Heart right ventricle (tissue), 16 donors: ENCODE results near the gene KRT15. TPM values are rescaled to one million over a fixed set of nuclear protein-coding genes. Genes with fewer than 3 reads are reported as not detected.

Experiments
- ATAC-seq, 8 donors: fragments of 200-7000 bp; cut with Tn5 transposase; one replicate each; pipeline ENCODE4 v1.9.1; 2020; ENCODE audit warnings: mild to moderate bottlenecking in 8 of 8, moderate library complexity in 8 of 8, moderate number of reproducible peaks in 1 of 8
- DNase-seq, 2 donors: peaks; one replicate each; pipeline ENCODE4 v3.0.0-alpha.2; 2020
- H3K27ac ChIP-seq, 10 donors: fragments of 200-600 bp; sonication (generic) in 2 of 10; one replicate each; pipeline versions ENCODE4 v1.5.0 to v1.8.0; 2020 to 2022; ENCODE audit warnings: mild to moderate bottlenecking in 3 of 10
- H3K27me3 ChIP-seq, 7 donors: fragments of 200-600 bp; one replicate each; pipeline ENCODE4 v1.8.0; 2021 to 2022; ENCODE audit warnings: mild to moderate bottlenecking in 2 of 7
- H3K36me3 ChIP-seq, 9 donors: fragments of 200-600 bp; sonication (generic) in 1 of 9; one replicate each; pipeline versions ENCODE4 v1.5.0 to v1.8.0; 2020 to 2022; ENCODE audit warnings: mild to moderate bottlenecking in 2 of 9
- H3K4me1 ChIP-seq, 9 donors: fragments of 200-600 bp; sonication (generic) in 1 of 9; one replicate each; pipeline versions ENCODE4 v1.5.0 to v1.8.0; 2020 to 2022; ENCODE audit warnings: mild to moderate bottlenecking in 4 of 9
- H3K4me3 ChIP-seq, 10 donors: fragments of 200-600 bp; sonication (generic) in 2 of 10; one replicate each; pipeline versions ENCODE4 v1.5.0 to v1.8.0; 2020 to 2022; ENCODE audit warnings: mild to moderate bottlenecking in 7 of 10, moderate library complexity in 2 of 10
- H3K9me3 ChIP-seq, 11 donors: fragments of 200-600 bp in 10 of 11; sonication (generic) in 2 of 11; one replicate each; pipeline versions ENCODE4 v1.5.0 to v1.8.0; 2013 to 2022; ENCODE audit warnings: mild to moderate bottlenecking in 2 of 11, control low read depth in 1 of 11, moderate library complexity in 1 of 11
- CTCF ChIP-seq, 9 donors: fragments of 200-600 bp; sonication (generic) in 2 of 9; IDR thresholded peaks; one replicate each; pipeline versions ENCODE4 v1.5.0 to v1.8.0; 2021 to 2022; ENCODE audit warnings: antibody characterized with exemption in 9 of 9, mild to moderate bottlenecking in 5 of 9, moderate library complexity in 1 of 9
- WGBS, 2 donors: extraction: QIAGEN DNeasy Blood & Tissue Kit; methylation state at CpG; one replicate each; pipeline ENCODE4 v1.1.7; 2013; ENCODE audit warnings: inconsistent platforms in 1 of 2; 5-methylcytosine and 5-hydroxymethylcytosine counted together
- intact Hi-C, 10 donors: fragments of 100-400 bp; cut with DNase I; formaldehyde crosslinking; loops; one replicate each; pipeline versions ENCODE4 v1.11.1 to v1.14.2; 2022
- polyA plus RNA-seq, 2 donors: library from polyadenylated mRNA; stranded (reverse); fragments of 200-250 nt; gene quantifications; one replicate each; pipeline ENCODE4 v1.2.3, GENCODE V29; 2013
- total RNA-seq, 10 donors: library from RNA; stranded (reverse); fragmentation: NEBNext Ultra II Directional in 3 of 10; extraction: Animal tissue kit (Norgen Biotek cat#: 25700) in 3 of 10; gene quantifications; one replicate each; pipeline versions ENCODE4 v1.2.1 to v1.2.4, GENCODE V29; 2021 to 2023
- donor health status: Arrhythmogenic right ventricular cardiomyopathy.
- donor health status: ischemic (EF 13 %, LVEDD 7.1; RV severe dilation, severe dysfunction).
- donor health status: healthy with polysubstance abuse.
- donor health status: DM: no; HTN: yes; CAD: no.
- donor health status: DM: no; HTN: no; CAD: no.
- donor health status: ischemic (EF 25% LVEDD 6.9; RV normal size, moderate dysfunction).
- donor health status: ischemic (EF 25% LVEDD 5.7; RV mildly dilated, moderate dysfunction).
- donor health status: healthy.
- donor health status: DM: yes; HTN: yes; CAD: no.
- donor health status: Ischemic cardiomyopathy.
- donor health status: ischemic (EF 35%, LVEDD 5.7; RV mildly dilated, moderate dysfunction).
- donor health status: nonischemic (EF 11% LVEDD 7.7; RV severe dilation, severe dysfunction).
- donor health status: DM: yes; HTN: yes; CAD: no.
- donor health status: PGD.
- donor health status: ischemic (EF 29% LVEDD 5.4; RV normal size, mild dysfunction).
- donor health status: nonischemic (EF 23%, LVEDD 6.1; RV moderate dilation, normal function).

Gene KRT15
- total and polyA plus RNA-seq, 12 donors, result 0.07 to 0.22 TPM; not detected in 10

GRCh38 chr17:41537990-41538389 lies 19.3 kb upstream of the KRT15 start:
- no peak for DNase-seq
- WGBS, 2 donors, result 75 to 76% methylated on average over 9 of the region's 9 CpGs
- Histone ChIP-seq H3K9me3 (no peaks in the 10 kb centered on the region), H3K27me3 (peaks cover 0 to 47% (median 34%) of the 10 kb centered on the region in 7 donors), H3K4me1 (no peaks in the 10 kb centered on the region), H3K4me3 (no peak overlapping the region), H3K27ac (no peak overlapping the region), H3K36me3 (no peaks in the 10 kb centered on the region)
- intact Hi-C loops, result no loop called here
- no peak for ATAC-seq
- no peak for TF ChIP-seq CTCF (IDR thresholded peaks at IDR 0.05)

- peaks cover 0 to 51% (median 37%) of the 10 kb centered on the region in 7 donors for H3K27me3 ChIP-seq
- TF ChIP-seq CTCF (IDR thresholded peaks at IDR 0.05), result no peak
- 78 to 79% methylated on average over 7 of the region's 7 CpGs for WGBS, 2 donors
- no peaks in the 10 kb centered on the region for H3K9me3 ChIP-seq
- intact Hi-C loops, result no loop called here
- ATAC-seq (no peak), DNase-seq (no peak)
- no peak overlapping the region for H3K27ac ChIP-seq
- no peaks in the 10 kb centered on the region for H3K36me3 ChIP-seq
- no peak overlapping the region for H3K4me3 ChIP-seq
- no peaks in the 10 kb centered on the region for H3K4me1 ChIP-seq
Measured at GRCh38 chr17:41537614-41537954, 18.9 kb upstream of the KRT15 start.

- H3K9me3 ChIP-seq, result no peaks in the 10 kb centered on the region
- no peak overlapping the region for H3K4me3 ChIP-seq
- no peak for TF ChIP-seq CTCF (IDR thresholded peaks at IDR 0.05)
- WGBS, 2 donors, result 77 to 83% methylated on average over 7 of the region's 7 CpGs
- no peak overlapping the region for H3K27ac ChIP-seq
- intact Hi-C loops, result no loop called here
- ATAC-seq, result no peak
- H3K36me3 ChIP-seq, result no peaks in the 10 kb centered on the region
- H3K27me3 ChIP-seq, result peaks cover 0 to 57% (median 41%) of the 10 kb centered on the region in 7 donors
- DNase-seq, result no peak
- H3K4me1 ChIP-seq, result no peaks in the 10 kb centered on the region
Measured at GRCh38 chr17:41536741-41537613, 18.3 kb upstream of the KRT15 start.

- H3K4me1 ChIP-seq, result no peaks in the 10 kb centered on the region
- H3K4me3 ChIP-seq, result no peak overlapping the region
- intact Hi-C loops, result no loop called here
- H3K36me3 ChIP-seq, result no peaks in the 10 kb centered on the region
- H3K27ac ChIP-seq, result no peak overlapping the region
- ATAC-seq (no peak), DNase-seq (no peak)
- WGBS, 2 donors, result 52 to 56% methylated on average over 15 of the region's 15 CpGs
- no peaks in the 10 kb centered on the region for H3K9me3 ChIP-seq
- H3K27me3 ChIP-seq, result peaks cover 0 to 68% (median 52%) of the 10 kb centered on the region in 7 donors
- no peak for TF ChIP-seq CTCF (IDR thresholded peaks at IDR 0.05)
Measured at GRCh38 chr17:41535764-41536481, 17.2 kb upstream of the KRT15 start.
